NCI-H526 (cell line): ENCODE measurements around the gene AXIN2.
"Not testable (repeated sequence)": the region's sequence is repeated elsewhere in the genome, so short reads cannot be mapped to it uniquely, and the experiment has no call there.

ENCODE experiments used
- DNase-seq, 2 experiments: peaks; one replicate each; lab custom pipeline; 2025; lab: John Stamatoyannopoulos, UW

The AXIN2 gene

DNA sequence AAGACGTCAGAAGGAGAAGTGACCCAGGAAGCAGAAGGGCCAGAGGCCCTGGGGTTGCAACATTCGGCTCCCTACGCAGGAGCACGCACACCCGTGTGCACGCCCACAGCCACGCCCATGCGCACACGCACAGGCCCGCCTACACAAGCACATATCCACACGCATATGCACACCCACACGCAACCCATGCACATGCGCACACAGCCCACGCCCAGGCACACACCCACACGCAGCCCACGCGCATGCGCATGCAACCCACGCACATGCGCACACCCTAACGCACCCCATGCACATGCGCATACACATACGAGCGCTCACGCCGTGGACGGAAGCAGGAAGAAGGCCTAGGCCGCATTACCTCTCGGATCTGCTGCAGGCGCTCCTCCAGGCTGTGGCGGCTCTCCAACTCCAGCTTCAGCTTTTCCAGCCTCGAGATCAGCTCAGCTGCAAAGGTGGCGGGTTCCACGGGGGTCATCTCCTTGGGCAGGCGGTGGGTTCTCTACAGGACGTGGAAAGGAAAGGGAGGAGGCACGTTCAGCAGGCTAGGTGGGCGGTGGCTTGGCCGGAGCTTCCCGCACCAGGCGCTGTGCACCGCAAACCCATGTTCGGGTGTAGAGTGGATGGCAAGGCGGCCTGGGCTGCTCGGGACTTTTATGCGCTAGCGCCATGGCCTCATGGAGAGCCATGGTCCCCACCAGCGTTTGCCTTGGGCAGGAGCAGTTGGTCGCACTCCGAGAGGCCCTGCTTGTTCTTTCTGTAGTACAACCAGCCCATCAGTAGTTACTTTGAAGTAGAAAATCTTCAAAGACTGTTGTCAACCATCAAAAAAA lies 23.4 kb downstream of the AXIN2 start:
- no peak for DNase-seq

DNA sequence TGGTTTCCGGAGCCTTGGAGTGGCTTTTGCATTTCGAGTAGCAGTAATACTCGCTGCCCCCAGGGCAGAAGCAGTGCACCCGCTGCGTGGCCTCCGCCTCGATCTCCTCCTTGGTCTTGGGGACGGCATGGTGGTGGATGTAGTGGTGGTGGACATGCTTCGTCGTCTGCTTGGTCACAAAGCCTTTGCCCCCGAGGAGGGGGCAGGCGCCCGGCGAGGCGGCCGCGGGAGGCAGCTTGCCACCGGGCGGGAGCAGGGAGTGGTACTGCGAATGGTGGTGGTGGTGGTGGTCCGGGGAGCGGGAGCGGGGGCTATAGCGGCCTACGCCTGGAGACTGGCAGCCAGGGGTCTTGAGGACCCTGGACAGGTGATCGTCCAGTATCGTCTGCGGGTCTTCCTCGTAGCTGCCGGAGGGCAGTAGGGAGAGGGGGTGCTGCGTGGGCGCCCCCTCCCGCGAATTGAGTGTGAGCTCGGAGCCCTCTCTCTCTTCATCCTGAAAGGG lies 24.1 kb downstream of the AXIN2 start:
- no peak for DNase-seq

DNA sequence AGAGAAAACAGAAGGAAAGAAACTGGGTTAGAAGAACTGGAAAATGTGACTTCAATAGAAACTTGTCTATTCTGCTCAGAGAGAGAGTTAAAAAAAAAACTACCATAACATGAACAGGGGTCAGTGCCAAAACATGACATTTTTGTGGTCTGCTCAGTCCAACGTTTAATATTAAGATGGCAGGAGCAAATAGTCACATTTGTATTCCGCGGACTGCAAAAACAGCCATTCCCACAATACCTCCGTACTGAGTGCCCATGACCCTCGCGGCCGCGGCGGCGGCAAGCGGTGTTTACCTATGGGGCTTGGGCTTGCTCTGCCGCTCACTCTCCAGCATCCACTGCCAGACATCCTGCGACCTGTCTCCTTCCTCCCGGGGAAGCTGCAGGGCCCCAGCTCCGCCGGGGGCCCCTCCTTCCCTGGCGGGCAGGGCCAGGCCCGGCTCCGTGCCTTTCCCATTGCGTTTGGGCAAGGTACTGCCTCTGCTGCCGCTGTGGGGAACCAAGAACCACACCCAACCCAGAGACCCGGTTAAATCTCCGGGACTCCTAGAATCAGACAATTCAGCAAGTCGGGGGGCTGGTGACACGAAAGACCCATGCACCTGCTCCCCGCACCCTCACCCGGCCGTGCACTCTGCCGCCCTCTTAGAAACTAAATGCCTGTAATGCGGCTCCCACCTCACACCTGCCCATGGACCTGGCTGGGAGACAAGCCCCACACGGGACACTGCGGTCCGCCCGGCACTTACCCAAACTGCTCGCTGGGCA lies 24.7 kb downstream of the AXIN2 start:
- DNase-seq: no peak

GRCh38 chr17:65535777-65536572 lies 25.5 kb downstream of the AXIN2 start:
- no peak for DNase-seq

GRCh38 chr17:65533852-65534457 lies 27.5 kb downstream of the AXIN2 start:
- no peak for DNase-seq

DNA sequence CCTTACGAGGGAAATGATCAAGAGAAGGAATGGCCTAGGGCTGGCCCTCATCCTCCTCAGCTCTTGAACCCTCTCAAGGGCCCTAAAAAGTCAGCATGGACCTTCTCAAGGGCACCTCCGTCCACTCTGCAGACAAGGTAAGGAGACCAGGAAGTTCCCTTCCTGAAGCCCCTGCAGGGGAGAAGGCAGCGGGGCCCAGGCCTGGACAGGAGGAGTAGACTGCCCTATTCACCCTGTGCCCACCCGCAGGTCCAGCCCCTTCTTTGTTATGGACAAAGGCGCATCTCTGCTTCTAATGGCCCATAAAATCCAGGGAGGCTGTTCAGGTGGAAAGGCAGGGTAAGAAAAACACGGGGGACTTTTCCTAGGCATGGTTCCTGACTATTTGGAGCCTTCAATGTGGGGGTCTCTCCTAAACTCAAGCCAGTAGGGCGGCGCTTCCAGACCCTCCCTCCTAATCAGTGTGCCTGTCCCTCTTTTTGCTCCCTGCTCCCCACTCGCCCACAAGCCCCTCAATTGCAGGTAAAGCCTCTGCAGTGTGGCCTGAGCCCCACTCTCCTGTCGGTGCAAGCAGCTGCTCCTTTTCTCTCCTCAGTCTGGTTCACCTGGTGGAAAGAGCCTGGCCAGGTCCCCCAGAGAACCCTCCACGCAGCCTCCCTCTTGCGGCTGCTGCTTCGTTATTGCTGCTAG lies 28.2 kb downstream of the AXIN2 start:
- no peak for DNase-seq

- DNase-seq: no peak
Observed at GRCh38 chr17:65532101-65532890, 29.2 kb downstream of the AXIN2 start.

- no peak for DNase-seq
Observed at GRCh38 chr17:65531256-65532100, 30.0 kb downstream of the AXIN2 start.

DNA sequence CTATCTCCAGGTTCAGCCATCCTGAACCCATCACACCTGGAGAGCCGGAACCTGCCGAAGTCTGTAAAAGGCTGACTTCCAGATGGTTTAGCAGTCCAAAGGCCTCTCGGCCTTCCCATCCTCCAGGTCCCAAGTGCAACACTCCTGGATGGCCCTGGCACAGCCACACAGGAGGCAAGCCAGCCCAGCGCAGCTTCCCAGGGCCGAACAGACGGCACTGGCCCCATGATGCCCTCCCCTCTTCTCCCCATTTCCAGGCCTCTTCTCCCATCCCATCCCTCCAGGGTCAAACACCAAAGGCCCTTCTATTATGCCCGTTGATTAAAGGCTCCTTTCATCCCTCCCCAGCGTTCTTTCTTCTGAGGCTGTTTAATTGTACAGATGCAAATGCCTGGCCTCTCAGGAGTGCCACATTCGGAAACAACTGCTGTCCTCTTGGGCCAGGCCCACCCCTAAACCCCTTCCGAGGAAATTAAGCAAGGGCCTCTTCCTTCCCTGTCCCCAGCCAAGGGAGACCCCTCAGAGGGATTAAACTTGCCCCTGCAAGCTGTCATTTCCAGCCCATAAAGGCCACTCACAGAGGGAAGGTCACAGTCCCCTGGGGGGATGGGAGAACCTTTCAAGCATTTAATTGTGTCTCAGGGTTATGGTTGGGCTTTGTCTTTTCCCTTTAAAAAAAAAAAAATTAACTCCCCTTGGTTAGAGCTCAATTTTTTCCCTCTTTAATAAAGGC lies 30.8 kb downstream of the AXIN2 start:
- DNase-seq: no peak

DNA sequence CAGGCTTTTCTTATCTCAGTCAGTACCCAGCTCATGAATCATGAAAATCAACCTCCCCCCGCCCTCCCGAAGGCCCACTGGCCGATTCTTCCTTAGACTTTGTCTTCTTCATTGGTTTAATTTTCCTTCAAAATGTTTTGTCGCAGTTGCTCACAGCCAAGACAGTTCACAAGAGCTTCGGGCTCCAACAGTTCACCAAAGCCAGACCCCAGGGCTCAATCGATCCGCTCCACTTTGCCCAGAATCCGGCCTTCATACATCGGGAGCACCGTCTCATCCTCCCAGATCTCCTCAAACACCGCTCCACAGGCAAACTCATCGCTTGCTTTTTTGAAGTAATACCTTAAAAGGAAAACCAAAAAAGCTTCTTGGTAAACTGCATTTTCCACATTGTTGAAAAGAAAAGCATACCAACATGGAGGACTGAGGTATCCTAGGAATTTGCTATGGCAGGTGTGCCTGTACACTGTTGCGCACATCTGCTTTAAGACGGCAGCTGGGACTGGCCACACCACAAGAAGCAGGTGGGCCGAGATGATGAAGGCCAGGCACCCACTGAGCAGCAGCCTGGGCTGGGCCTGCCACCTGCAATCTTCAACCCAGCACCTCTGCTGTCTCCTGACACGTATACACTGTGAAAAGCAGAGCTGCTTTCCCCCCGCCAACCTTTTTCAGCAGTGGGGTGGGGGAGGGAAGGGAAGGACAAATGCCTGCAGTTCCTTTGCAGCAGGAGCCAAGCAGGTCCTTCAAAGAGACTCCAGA lies 31.5 kb downstream of the AXIN2 start:
- DNase-seq: no peak

- no peak for DNase-seq
Observed at GRCh38 chr17:65529040-65529633, 32.3 kb downstream of the AXIN2 start.

GRCh38 chr17:65527857-65528591 lies 33.4 kb downstream of the AXIN2 start:
- DNase-seq: no peak

DNA sequence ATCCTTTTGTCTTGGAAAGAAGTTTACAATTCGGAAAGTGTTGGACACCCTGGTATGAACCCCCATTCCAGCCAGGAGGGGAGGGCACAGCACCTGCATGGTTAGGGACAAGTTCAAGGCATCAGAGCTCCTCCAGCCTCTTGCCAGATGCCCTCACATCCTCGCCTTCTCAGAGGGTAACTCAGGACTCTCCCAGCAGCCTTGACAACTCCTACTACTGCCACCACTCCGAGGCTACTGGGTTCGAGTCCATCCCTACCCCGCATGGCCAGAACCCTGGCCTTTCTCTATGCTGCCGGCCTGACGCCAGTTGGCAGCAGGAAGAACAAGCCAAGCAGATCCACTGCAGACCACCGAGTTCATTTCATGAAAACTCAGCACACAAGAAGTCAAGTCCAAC lies 34.1 kb downstream of the AXIN2 start:
- DNase-seq: no peak

GRCh38 chr17:65526854-65527253 lies 34.6 kb downstream of the AXIN2 start:
- DNase-seq: not testable (repeated sequence)

DNA sequence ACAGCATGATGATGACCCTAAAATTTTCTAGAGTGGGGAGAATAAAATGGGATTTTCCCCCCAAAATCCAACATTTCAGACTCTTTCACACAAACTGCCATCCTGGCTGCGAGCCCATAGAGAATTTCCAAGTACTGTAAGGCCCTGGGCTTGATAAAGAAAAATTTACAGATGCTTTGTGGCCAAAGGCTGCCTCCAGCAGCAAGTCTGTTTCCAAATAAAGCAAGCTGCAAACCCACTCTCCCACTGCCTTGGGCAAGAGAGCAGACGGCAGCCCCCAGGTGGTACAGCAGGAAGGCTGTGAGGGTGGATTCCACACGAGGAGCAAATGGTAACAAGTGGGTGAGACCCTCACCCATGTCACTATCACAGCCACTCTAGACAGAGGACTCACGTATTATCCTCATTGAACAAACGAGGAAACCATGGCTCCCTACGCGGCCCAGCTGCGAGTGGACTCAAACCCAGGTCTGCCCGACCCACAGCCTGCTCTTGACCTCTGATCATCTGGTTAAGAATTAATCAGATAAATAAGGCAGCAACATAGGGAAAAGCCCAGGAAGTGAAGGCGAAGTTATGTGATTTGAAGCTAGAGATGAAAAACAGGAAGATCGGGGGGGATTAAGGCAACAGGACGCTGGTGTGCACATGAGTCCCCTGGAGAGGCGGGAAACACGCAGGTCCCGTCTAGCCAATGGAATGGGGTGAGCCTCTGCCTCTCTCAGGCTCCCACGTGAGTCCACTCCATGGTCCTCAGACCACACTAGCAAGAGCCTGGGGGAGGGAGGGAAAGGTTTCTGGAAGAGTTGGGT lies 37.4 kb downstream of the AXIN2 start:
- DNase-seq: no peak

GRCh38 chr17:65523411-65523810 lies 38.0 kb downstream of the AXIN2 start:
- no peak for DNase-seq
